SH-SY5Y (cell line): ENCODE measurements around the gene IGSF5.

Experiments used
- GATA2 ChIP-seq: IDR thresholded peaks from 2 replicates; pipeline ENCODE4 v1.6.1; 2011; ENCODE audit warnings: mild to moderate bottlenecking, low read depth, low read length
- GATA3 ChIP-seq: IDR thresholded peaks from 2 replicates; pipeline ENCODE4 v1.6.1; 2011; ENCODE audit warnings: low read depth, mild to moderate bottlenecking, low read length, moderate library complexity

- TF ChIP-seq GATA2 (no peak), GATA3 (no peak)
Measured at GRCh38 chr21:39726133-39726532, 18.9 kb upstream of the IGSF5 start.
